A549 (cell line): ENCODE data around the gene PIK3R1. TPM values are rescaled to one million over a fixed set of nuclear protein-coding genes. Genes with fewer than 3 reads are reported as not detected.

ENCODE experiments used
- ATAC-seq, 2 experiments: fragments of 200-7000 bp in 1 of 2; fragments of >200 bp in 1 of 2; cut with Nextera tagmentation in 1 of 2; cut with Tn5 transposase in 1 of 2; 3 replicates each; pipeline versions ENCODE4 v1.8.0 to v1.9.1; 2018 to 2020; ENCODE audit warnings: mild to moderate bottlenecking in 1 of 2, moderate library complexity in 1 of 2
- CTCF ChIA-PET: fragments of 300-600 bp; sonication (Branson Sonifier 250); formaldehyde crosslinking; extraction: SDS; loops from one replicate; lab custom pipeline; 2021; ENCODE audit warnings: antibody characterized with exemption, inconsistent platforms; lab: Yijun Ruan, JAX
- POLR2A ChIA-PET: fragments of 350-600 bp; formaldehyde crosslinking; extraction: SDS; loops from one replicate; lab custom pipeline; 2021; ENCODE audit warnings: antibody characterized with exemption, inconsistent platforms; lab: Yijun Ruan, JAX
- DNase-seq, 2 experiments: peaks; one replicate each; pipeline versions ENCODE4 v3.0.0 to v3.0.0-alpha.2; 2011 to 2016; ENCODE audit warnings: low read depth in 1 of 2, low spot score in 1 of 2
- FAIRE-seq: peaks from 2 replicates; lab custom pipeline; 2011; peaks lifted over from hg19 to GRCh38; lab: Jason Lieb, UNC
- H3K27ac ChIP-seq, 2 experiments: fragments of >200 bp; sonication (Bioruptor Twin); formaldehyde crosslinking; 3 replicates each; pipeline ENCODE4 v1.5.1; 2016 to 2017
- H3K4me1 ChIP-seq: fragments of >200 bp; sonication (Bioruptor Twin); formaldehyde crosslinking; 3 replicates; pipeline ENCODE4 v1.6.1; 2016
- H3K4me2 ChIP-seq: fragments of >200 bp; sonication (Bioruptor Twin); formaldehyde crosslinking; 3 replicates; pipeline ENCODE4 v1.6.1; 2016
- H3K4me3 ChIP-seq: fragments of >200 bp; sonication (Bioruptor Twin); formaldehyde crosslinking; 3 replicates; pipeline ENCODE4 v1.5.1; 2016
- H3K9me3 ChIP-seq: fragments of >200 bp; sonication (Bioruptor Twin); formaldehyde crosslinking; 3 replicates; pipeline ENCODE4 v1.6.1; 2016
- BCL3 ChIP-seq: fragments of >200 bp; sonication (Bioruptor Twin); formaldehyde crosslinking; IDR thresholded peaks from 3 replicates; pipeline ENCODE4 v1.6.1; 2016
- BHLHE40 ChIP-seq: IDR thresholded peaks from 2 replicates; pipeline ENCODE4 v1.6.1; 2012; ENCODE audit warnings: low read depth, low read length, inconsistent platforms
- CBX2 ChIP-seq: fragments of 200-600 bp; sonication (generic); IDR thresholded peaks from 2 replicates; pipeline ENCODE4 v1.6.1; 2016; ENCODE audit warnings: low read depth, mild to moderate bottlenecking, borderline replicate concordance
- CHD2 ChIP-seq: fragments of 150-350 bp; IDR thresholded peaks from 2 replicates; pipeline ENCODE4 v1.6.1; 2014; ENCODE audit warnings: low read length; ENCODE audit not compliant: partially characterized antibody
- CTCF ChIP-seq: fragments of >200 bp; sonication (Bioruptor Twin); formaldehyde crosslinking; IDR thresholded peaks from 3 replicates; pipeline ENCODE4 v1.5.1; 2016
- EHMT2 ChIP-seq: fragments of 200-600 bp; sonication (generic); IDR thresholded peaks from 2 replicates; pipeline ENCODE4 v1.6.1; 2016; ENCODE audit warnings: antibody characterized with exemption, low read depth, mild to moderate bottlenecking, moderate library complexity
- HDAC2 ChIP-seq: fragments of 200-600 bp; sonication (generic); IDR thresholded peaks from 2 replicates; pipeline ENCODE4 v1.6.1; 2016
- HOXB5 ChIP-seq: fragments of 250-450 bp; sonication (Bioruptor Pico); IDR thresholded peaks from 2 replicates; pipeline ENCODE4 v1.5.0; 2020; ENCODE audit warnings: mild to moderate bottlenecking, moderate library complexity
- JUN ChIP-seq, 2 experiments: fragments of >200 bp; sonication (Bioruptor Twin); formaldehyde crosslinking; IDR thresholded peaks; 2 replicates in 1 of 2; 3 replicates in 1 of 2; pipeline ENCODE4 v1.6.1; 2016 to 2017
- KDM5A ChIP-seq: fragments of 200-600 bp; sonication (generic); IDR thresholded peaks from 2 replicates; pipeline ENCODE4 v1.6.1; 2016; ENCODE audit warnings: antibody characterized with exemption, mild to moderate bottlenecking
- NFE2L2 ChIP-seq: fragments of 150-350 bp; conservative IDR thresholded peaks from 2 replicates; pipeline ENCODE4 v1.6.1; 2014; ENCODE audit warnings: low read length
- NPAS2 ChIP-seq: fragments of 250-450 bp; sonication (Bioruptor Pico); IDR thresholded peaks from 2 replicates; pipeline ENCODE4 v1.8.0; 2022; ENCODE audit warnings: mild to moderate bottlenecking, moderate library complexity, borderline replicate concordance
- NR3C1 ChIP-seq: fragments of >200 bp; sonication (Bioruptor Twin); formaldehyde crosslinking; IDR thresholded peaks from 3 replicates; pipeline ENCODE4 v1.6.1; 2017
- PBX3 ChIP-seq: IDR thresholded peaks from 2 replicates; pipeline ENCODE4 v1.6.1; 2012
- RARB ChIP-seq: fragments of 250-450 bp; sonication (Bioruptor Pico); IDR thresholded peaks from 2 replicates; pipeline ENCODE4 v1.8.0; 2021; ENCODE audit warnings: mild to moderate bottlenecking, moderate library complexity
- REST ChIP-seq: fragments of 200-600 bp; sonication (generic); IDR thresholded peaks from 2 replicates; pipeline ENCODE4 v1.6.1; 2016; ENCODE audit warnings: antibody characterized with exemption, mild to moderate bottlenecking, moderate library complexity
- RFX5 ChIP-seq: fragments of 450-650 bp; IDR thresholded peaks from 2 replicates; pipeline ENCODE4 v1.7.1; 2014; ENCODE audit warnings: antibody characterized with exemption, mild to moderate bottlenecking, moderate library complexity
- RNF2 ChIP-seq: fragments of 200-600 bp; sonication (generic); IDR thresholded peaks from 2 replicates; pipeline ENCODE4 v1.6.1; 2016; ENCODE audit warnings: low read depth, mild to moderate bottlenecking, antibody characterized with exemption, moderate library complexity, borderline replicate concordance
- USF2 ChIP-seq: fragments of 450-650 bp; IDR thresholded peaks from 2 replicates; pipeline ENCODE4 v1.6.1; 2014; ENCODE audit warnings: antibody characterized with exemption
- ZNF302 ChIP-seq: fragments of 250-450 bp; sonication (Bioruptor Pico); IDR thresholded peaks from 2 replicates; pipeline ENCODE4 v1.9.0; 2021; ENCODE audit warnings: inconsistent platforms, mild to moderate bottlenecking, moderate library complexity
- WGBS: methylation state at CpG from one replicate; pipeline ENCODE4 v1.1.6; 2017; ENCODE audit errors: missing lambda C conversion rate; 5-methylcytosine and 5-hydroxymethylcytosine counted together
- polyA plus RNA-seq, 4 experiments: library from polyadenylated mRNA; depleted of rRNA in 3 of 4; stranded (reverse); fragments of >200 nt; fragmentation: RNase III in 1 of 4; extraction: RNeasy Plus Mini Kit Qiagen cat#74134 plus additional on column Dnase treatment in 1 of 4; gene quantifications; 2 replicates in 3 of 4; 3 replicates in 1 of 4; pipeline ENCODE4 v1.2.3, GENCODE V29; 2011 to 2017

Gene PIK3R1
- polyA plus RNA-seq, 2 of the 4 experiments (the other 2 are of a cell fraction): 5.5 to 5.7 TPM

- WGBS: 28% methylated on average over 3 of the region's 3 CpGs
- no peak for FAIRE-seq
- CTCF ChIA-PET: interaction anchor here (0.7 to 1.4 kb wide), 2 partner anchors 15 to 20 kb away, joined by 3 to 4 read pairs; partner anchors contain the start of gene PIK3R1
These were observed 20.4 kb upstream of the PIK3R1 start for GRCh38 chr5:68195137-68195536.

GRCh38 chr5:68196876-68197275 is 18.7 kb upstream of the PIK3R1 start:
- ChIA-PET CTCF (no interaction called here), POLR2A (no interaction called here)
- ATAC-seq (no peak), DNase-seq (no peak), FAIRE-seq (no peak)
- Histone ChIP-seq H3K27ac (no peak overlapping the region), H3K4me2 (no peak overlapping the region), H3K4me3 (no peak overlapping the region), H3K4me1 (no peaks in the 10 kb centered on the region), H3K9me3 (no peaks in the 10 kb centered on the region)
- TF ChIP-seq JUN (IDR thresholded peaks at IDR 0.05): no peak
- no peak for TF ChIP-seq RFX5
- no peak for TF ChIP-seq CTCF
- TF ChIP-seq ZNF302 (CRISPR knock-in tag): no peak
- TF ChIP-seq NFE2L2: no peak
- no peak for TF ChIP-seq HDAC2
- TF ChIP-seq RARB (CRISPR knock-in tag): no peak
- no peak for TF ChIP-seq CBX2
- no peak for TF ChIP-seq EHMT2
- TF ChIP-seq USF2: no peak
- no peak for TF ChIP-seq BHLHE40
- no peak for TF ChIP-seq BCL3
- TF ChIP-seq CHD2: no peak
- TF ChIP-seq KDM5A: no peak
- WGBS: 73% methylated on average over 6 of the region's 6 CpGs

More at GRCh38 chr5:68195137-68195536, 20.4 kb upstream of the PIK3R1 start:
- H3K9me3 ChIP-seq: no peaks in the 10 kb centered on the region
- H3K4me2 ChIP-seq: no peak overlapping the region
- no peak for TF ChIP-seq NPAS2
- no peak for TF ChIP-seq REST
- TF ChIP-seq KDM5A: no peak
- TF ChIP-seq RNF2: no peak
- no peak for TF ChIP-seq PBX3
- TF ChIP-seq NR3C1: no peak
- TF ChIP-seq HOXB5 (CRISPR knock-in tag): no peak
- no peak for TF ChIP-seq USF2
- TF ChIP-seq, all 56 proteins: peak for 0
- POLR2A ChIA-PET: no interaction called here
- no peak overlapping the region for H3K4me3 ChIP-seq
- ATAC-seq: no peak
- no peak overlapping the region for H3K27ac ChIP-seq
- DNase-seq: no peak
- no peaks in the 10 kb centered on the region for H3K4me1 ChIP-seq
